ENCODE results near the gene CAPN13. TPM values are rescaled to one million over a fixed set of nuclear protein-coding genes. Genes with fewer than 3 reads are reported as not detected.
"Not testable (repeated sequence)": the region's sequence is repeated elsewhere in the genome, so short reads cannot be mapped to it uniquely, and the experiment has no call there.

CAPN13 gene
- polyA plus RNA-seq, 1 donor from 2014 or later: not detected

DNA sequence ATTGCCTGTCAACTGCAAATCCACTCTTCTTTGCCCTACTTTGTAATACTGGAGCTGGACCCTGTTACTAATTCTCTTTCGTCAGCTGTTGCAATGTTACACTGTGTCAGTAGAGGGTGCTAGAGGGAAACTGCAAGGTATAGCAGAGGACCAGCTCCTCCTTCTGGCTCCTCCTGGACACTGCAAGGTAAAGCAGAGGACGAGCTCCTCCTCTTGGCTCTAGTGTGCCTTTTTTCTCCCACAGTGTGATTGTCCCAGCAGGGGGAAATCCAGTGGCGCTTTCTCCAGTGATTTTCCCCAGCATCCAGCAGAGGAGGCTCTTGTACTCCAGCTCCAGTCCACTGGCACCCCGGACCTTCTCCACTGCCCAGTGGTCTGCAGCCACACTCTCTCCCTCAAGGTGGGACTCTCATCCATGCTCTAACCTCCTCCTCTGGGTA is 95.6 kb downstream of the CAPN13 start:
- Mint-ChIP-seq H3K27ac (no peak overlapping the region), H3K9me3 (no peaks in the 10 kb centered on the region), H3K36me3 (no peaks in the 10 kb centered on the region), H3K27me3 (no peaks in the 10 kb centered on the region), H3K4me3 (no peak overlapping the region), H3K4me1 (peaks cover 0 to 8% (median 3%) of the 10 kb centered on the region in 3 donors)

DNA sequence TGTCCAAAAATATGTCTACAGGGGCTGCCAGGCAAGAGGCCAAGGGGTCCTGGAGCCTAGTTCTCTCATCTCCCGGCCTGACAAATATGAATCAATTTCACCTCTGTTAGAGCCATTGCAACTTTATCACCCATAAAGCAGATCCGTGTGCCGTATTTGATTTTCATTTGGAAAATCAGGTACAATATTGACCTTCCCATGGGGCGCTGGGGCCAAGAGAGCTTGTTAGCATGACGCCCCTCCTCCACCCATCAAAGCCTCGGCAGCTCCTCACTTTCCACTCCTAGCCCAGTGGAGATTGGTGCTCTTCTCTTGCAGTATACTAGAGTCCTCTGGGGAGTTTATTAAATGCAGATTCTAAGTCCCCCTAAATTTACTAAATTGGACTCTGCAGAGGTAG is 96.8 kb downstream of the CAPN13 start:
- Mint-ChIP-seq H3K4me1 (peaks cover 0 to 8% (median 3%) of the 10 kb centered on the region in 3 donors), H3K27me3 (no peaks in the 10 kb centered on the region), H3K27ac (no peak overlapping the region), H3K4me3 (no peak overlapping the region), H3K36me3 (no peaks in the 10 kb centered on the region), H3K9me3 (no peaks in the 10 kb centered on the region)

DNA sequence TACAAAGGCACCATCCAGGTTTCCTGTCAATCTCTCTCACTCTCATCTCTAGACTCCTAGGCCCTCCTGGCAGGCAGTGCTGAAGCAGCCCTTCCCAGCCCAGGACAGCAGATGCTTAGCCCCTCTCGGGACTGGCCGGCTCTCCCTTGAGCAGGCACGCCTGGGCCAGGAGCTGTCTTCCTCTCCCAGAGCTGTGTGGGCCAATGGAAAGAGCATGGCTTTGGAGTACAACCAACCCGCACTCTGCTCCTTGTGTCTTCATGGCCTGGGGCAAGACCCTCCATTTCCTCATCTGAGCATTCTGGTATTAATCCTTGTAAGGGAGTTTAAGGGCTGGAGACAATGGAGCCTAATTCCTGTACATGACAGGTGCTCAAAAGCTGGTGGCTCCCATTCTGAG is 97.2 kb downstream of the CAPN13 start:
- H3K4me3 Mint-ChIP-seq: no peak overlapping the region
- H3K27me3 Mint-ChIP-seq: no peaks in the 10 kb centered on the region
- H3K4me1 Mint-ChIP-seq: peaks cover 0 to 8% (median 3%) of the 10 kb centered on the region in 3 donors
- no peaks in the 10 kb centered on the region for H3K9me3 Mint-ChIP-seq
- H3K27ac Mint-ChIP-seq: no peak overlapping the region
- no peaks in the 10 kb centered on the region for H3K36me3 Mint-ChIP-seq

GRCh38 chr2:30709516-30709915 is 97.7 kb downstream of the CAPN13 start:
- H3K27ac Mint-ChIP-seq: peak overlapping the region in 1 of 3 donors; percentile 28
- H3K4me3 Mint-ChIP-seq: no peak overlapping the region
- H3K9me3 Mint-ChIP-seq: no peaks in the 10 kb centered on the region
- peaks cover 0 to 8% (median 3%) of the 10 kb centered on the region in 3 donors for H3K4me1 Mint-ChIP-seq
- no peaks in the 10 kb centered on the region for H3K36me3 Mint-ChIP-seq
- no peaks in the 10 kb centered on the region for H3K27me3 Mint-ChIP-seq

GRCh38 chr2:30708491-30709290 is 98.6 kb downstream of the CAPN13 start:
- H3K9me3 Mint-ChIP-seq: no peaks in the 10 kb centered on the region
- H3K4me1 Mint-ChIP-seq: peaks cover 0 to 8% (median 3%) of the 10 kb centered on the region in 3 donors
- no peaks in the 10 kb centered on the region for H3K27me3 Mint-ChIP-seq
- no peaks in the 10 kb centered on the region for H3K36me3 Mint-ChIP-seq
- no peak overlapping the region for H3K4me3 Mint-ChIP-seq
- peak overlapping the region in 1 of 3 donors; percentile 28 for H3K27ac Mint-ChIP-seq

GRCh38 chr2:30707304-30707903 is 99.8 kb downstream of the CAPN13 start:
- Mint-ChIP-seq H3K27me3 (no peaks in the 10 kb centered on the region), H3K36me3 (no peaks in the 10 kb centered on the region), H3K4me3 (no peak overlapping the region), H3K4me1 (peaks cover 0 to 6% (median 3%) of the 10 kb centered on the region in 3 donors), H3K27ac (no peak overlapping the region), H3K9me3 (peaks cover 0 to 9% (median 2%) of the 10 kb centered on the region in 3 donors)

- Mint-ChIP-seq H3K27ac (peak overlapping the region in 1 of 3 donors; percentile 83), H3K9me3 (peaks cover 4 to 16% (median 6%) of the 10 kb centered on the region in 3 donors), H3K27me3 (no peaks in the 10 kb centered on the region), H3K4me1 (peaks cover 0 to 6% (median 3%) of the 10 kb centered on the region in 3 donors), H3K36me3 (no peaks in the 10 kb centered on the region), H3K4me3 (peak overlapping the region in 1 of 4 donors; percentile 4)
Observed at GRCh38 chr2:30706534-30707303, 100.5 kb downstream of the CAPN13 start.

DNA sequence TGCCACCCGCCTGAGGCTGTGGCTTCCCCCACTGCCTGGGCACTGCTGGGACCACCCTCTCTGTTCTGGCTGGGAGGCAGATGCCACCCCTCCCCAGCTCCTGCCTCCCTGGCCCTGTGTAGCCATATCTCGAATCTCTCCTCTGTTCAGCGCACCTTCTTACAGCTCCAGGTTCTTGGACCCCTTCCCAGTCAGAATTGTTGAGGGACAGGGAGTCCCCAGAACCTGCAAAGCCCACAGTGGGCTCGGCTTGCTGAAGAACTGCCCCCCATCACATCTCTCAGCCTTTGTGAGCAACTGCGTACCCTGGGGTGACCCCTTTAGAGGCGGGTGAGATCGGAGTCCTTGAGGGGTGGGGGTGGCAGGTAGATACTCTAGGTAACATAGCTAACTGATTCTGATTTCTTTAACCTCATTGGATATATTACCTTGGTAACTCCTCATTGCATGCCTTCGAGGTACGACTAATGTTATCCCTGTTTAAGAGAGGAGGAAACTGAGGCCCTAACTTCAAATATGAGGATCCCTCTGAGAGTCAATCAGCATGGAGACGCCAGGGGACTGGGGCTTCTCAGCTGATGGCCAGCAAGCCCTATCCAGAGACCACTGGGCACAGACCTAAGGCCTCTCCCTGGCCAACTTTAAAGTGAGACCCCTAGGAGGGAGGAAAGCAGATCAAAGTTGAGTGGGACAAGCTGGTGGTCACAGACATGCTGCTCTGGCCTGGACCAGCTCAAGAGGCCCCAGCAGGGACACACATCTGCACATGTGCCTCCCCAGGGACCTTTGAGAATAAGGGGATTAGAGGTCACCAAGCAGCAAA is 101.3 kb downstream of the CAPN13 start:
- Mint-ChIP-seq H3K27me3 (no peaks in the 10 kb centered on the region), H3K27ac (peak overlapping the region in 1 of 3 donors; percentile 62), H3K36me3 (no peaks in the 10 kb centered on the region), H3K4me3 (no peak overlapping the region), H3K9me3 (peaks cover 5 to 24% (median 6%) of the 10 kb centered on the region in 3 donors), H3K4me1 (peaks cover 0 to 4% (median 3%) of the 10 kb centered on the region in 3 donors)

GRCh38 chr2:30705056-30705455 is 102.2 kb downstream of the CAPN13 start:
- no peaks in the 10 kb centered on the region for H3K27me3 Mint-ChIP-seq
- peaks cover 5 to 27% (median 6%) of the 10 kb centered on the region in 3 donors for H3K9me3 Mint-ChIP-seq
- H3K27ac Mint-ChIP-seq: no peak overlapping the region
- peaks cover 0 to 4% (median 3%) of the 10 kb centered on the region in 3 donors for H3K4me1 Mint-ChIP-seq
- H3K36me3 Mint-ChIP-seq: no peaks in the 10 kb centered on the region
- H3K4me3 Mint-ChIP-seq: no peak overlapping the region

DNA sequence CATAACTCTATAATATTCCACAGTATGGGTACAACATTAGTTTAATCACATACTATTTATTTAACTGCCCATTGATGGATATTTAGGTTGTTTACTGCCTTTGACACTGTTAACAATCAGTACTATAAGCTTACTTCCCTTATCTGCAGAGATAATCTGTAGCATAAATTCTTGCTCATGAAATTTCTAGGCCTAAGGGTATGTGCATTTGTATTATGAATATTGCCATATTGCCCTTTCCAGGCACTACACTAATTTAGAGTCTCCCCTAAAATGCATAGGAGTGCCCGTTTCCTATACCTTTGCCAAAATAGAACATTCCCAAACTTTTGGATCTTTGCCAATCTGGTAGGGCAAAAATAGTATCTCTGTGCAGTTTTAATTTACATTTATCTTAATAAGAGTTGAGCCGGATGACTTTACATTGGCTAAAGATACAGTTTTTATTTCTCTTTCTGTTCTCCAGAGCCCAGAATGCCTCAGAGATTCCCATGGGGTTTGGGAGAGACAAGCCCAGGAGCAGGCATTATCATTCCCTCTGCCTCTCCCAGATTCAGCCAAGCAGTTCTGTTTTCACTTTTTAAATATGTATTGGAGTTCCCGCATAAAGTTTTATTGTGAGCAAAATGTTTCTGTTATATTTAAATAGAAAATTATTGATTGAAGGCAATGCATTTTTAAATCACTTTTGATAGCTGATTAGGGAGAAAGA is 102.8 kb downstream of the CAPN13 start:
- no peak overlapping the region for H3K27ac Mint-ChIP-seq
- peaks cover 5 to 27% (median 6%) of the 10 kb centered on the region in 3 donors for H3K9me3 Mint-ChIP-seq

GRCh38 chr2:30702694-30703093 is 104.6 kb downstream of the CAPN13 start:
- Mint-ChIP-seq H3K36me3 (no peaks in the 10 kb centered on the region), H3K4me1 (peaks cover 0 to 4% (median 3%) of the 10 kb centered on the region in 3 donors), H3K4me3 (no peak overlapping the region), H3K27ac (no peak overlapping the region), H3K9me3 (peaks cover 5 to 27% (median 6%) of the 10 kb centered on the region in 3 donors), H3K27me3 (no peaks in the 10 kb centered on the region)

More for the DNA sequence above, 102.8 kb downstream of the CAPN13 start:
- H3K27me3 Mint-ChIP-seq: no peaks in the 10 kb centered on the region
- H3K36me3 Mint-ChIP-seq: no peaks in the 10 kb centered on the region
- no peak overlapping the region for H3K4me3 Mint-ChIP-seq
- H3K4me1 Mint-ChIP-seq: peaks cover 0 to 4% (median 3%) of the 10 kb centered on the region in 3 donors

DNA sequence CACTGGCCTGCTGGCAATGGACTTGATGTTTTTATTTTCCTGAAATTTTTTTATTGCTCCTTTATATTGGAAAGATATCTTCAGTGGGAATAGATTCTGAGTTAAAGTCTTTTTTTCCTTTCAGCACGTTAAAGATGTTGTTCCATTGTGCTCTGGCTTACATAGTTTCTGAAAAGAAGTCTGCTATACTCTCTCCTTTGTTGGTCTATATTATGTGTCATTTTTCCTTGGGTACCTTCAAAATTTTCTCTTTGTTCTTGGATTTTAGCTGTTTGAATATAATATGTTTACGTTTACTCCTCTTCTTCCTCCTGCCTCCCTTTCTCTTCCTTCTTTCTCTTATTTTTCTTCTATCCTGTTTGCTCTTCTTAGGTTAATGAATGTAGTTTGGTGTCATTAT is 105.5 kb downstream of the CAPN13 start:
- H3K27me3 Mint-ChIP-seq: no peaks in the 10 kb centered on the region
- peaks cover 5 to 27% (median 6%) of the 10 kb centered on the region in 3 donors for H3K9me3 Mint-ChIP-seq
- no peaks in the 10 kb centered on the region for H3K36me3 Mint-ChIP-seq
- no peaks in the 10 kb centered on the region for H3K4me1 Mint-ChIP-seq
- no peak overlapping the region for H3K4me3 Mint-ChIP-seq
- H3K27ac Mint-ChIP-seq: no peak overlapping the region

DNA sequence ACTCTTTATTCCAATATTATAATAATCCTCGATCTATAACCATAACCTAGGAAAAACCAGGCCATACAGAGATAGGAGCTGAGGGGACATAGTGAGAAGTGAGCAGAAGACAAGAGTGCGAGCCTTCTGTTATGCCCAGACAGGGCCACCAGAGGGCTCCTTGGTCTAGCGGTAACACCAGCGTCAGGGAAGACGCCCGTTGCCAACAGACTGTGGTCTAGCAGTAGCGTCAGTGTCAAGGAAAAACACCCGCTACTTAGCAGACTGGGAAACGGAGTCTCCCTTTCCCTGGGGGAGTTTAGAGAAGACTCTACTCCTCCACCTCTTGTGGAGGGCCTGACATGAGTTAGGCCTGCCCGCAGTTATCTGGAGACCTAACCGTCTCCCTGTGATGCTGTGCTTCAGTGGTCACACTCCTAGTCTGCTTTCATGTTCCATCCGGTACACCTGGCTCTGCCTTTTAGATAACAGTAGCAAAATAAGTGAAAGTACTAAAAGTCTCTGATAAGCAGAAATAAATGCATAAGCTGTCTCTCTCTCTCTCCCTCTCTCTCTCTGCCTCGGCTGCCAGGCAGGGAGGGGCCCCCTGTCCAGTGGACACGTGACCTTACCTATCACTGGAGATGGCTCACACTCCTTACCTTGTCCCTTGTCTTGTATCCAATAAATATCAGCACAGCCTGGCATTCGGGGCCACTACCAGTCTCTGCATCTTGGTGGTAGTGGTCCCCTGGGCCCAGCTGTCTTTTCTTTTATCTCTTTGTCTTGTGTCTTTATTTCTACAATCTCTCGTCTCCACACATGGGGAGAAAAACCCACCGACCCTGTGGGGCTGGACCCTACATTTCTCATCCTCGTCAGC is 109.8 kb downstream of the CAPN13 start:
- H3K27ac Mint-ChIP-seq, H3K36me3 Mint-ChIP-seq, H3K27me3 Mint-ChIP-seq, H3K4me1 Mint-ChIP-seq: not testable (repeated sequence)
- Mint-ChIP-seq H3K9me3 (peaks cover 5 to 19% (median 5%) of the 10 kb centered on the region in 3 donors), H3K4me3 (peak overlapping the region in 3 of 4 donors; percentile 2 to 59 (median 46))

Measured in IgD-negative memory B cell (primary cell).